ENCODE measurements around the gene TSPAN33.
A peak's percentile ranks its signal among the peaks of the same experiment; 100 is the strongest.

The TSPAN33 gene

DNA sequence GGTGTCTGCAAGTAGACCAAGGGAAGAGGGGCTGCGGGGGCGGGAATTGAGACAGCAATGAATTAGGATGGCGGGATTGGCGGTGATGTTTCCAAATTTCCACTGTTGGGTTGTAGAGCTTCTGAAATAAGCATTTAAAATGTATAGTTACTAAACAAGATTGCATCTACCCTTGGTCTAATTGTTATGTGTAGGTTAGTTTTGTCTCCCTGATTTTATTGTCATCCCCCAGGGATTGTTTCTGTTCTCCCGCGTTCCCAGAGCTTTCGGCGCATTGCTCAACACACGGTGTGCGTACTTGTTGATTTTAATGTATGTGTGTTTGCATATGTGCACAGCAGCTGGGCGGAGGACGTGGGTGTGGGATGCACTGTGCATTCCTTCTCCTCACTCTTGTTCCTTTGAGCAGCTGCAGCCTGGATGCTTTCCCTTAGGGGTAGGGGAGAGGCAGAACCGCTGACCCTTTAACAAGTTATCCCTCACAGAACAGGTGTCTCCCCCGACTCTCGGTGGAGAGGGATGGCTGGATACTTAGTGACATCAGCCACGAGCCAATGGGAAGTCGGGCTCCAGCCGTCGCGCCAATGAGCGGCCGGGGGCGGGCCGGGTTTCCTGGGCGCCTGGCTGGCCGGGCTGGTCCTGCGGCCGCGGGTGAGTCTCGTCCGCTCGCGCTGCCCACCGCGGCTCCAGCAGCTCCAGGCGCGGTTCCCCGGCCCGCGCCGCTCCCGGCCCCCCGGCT, at the start of gene TSPAN33:
TSS of gene TSPAN33 (plus strand) at position 613 of the 739 bp plus-strand sequence. CDS start 274 bp downstream, outside the sequence.
- DNase-seq (ENCODE audit: low spot score) = no peak
- Histone ChIP-seq H3K4me3 (peak within 1 kb of the TSS; percentile 75), H3K27ac (peak within 1 kb of the TSS in 1 of 2 donors; percentile 16)
- TF ChIP-seq CTCF (IDR thresholded peaks at IDR 0.05) = no peak

DNA sequence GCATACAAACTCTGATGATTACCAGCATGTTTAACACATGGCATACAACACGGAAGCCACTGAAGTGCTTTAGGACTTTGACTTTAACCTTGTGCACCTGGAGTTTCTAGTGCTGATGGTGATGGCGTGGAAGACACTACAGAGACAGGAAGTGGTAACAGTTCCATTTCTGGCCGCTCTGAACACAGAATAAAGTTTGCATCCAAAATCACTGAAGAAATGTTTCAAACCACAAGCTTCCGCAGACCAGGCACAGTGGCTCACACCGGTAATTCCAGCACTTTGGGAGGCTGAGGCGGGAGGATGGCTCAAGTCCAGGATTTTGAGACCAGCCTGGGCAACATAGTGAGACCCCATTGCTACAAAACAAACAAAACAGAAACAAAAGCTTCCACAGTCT, 49.2 kb upstream of the TSPAN33 start:
- H3K27ac ChIP-seq = no peak overlapping the region
- no peak overlapping the region for H3K4me3 ChIP-seq
- TF ChIP-seq CTCF (IDR thresholded peaks at IDR 0.05) = no peak
- DNase-seq (ENCODE audit: low spot score) = no peak

DNA sequence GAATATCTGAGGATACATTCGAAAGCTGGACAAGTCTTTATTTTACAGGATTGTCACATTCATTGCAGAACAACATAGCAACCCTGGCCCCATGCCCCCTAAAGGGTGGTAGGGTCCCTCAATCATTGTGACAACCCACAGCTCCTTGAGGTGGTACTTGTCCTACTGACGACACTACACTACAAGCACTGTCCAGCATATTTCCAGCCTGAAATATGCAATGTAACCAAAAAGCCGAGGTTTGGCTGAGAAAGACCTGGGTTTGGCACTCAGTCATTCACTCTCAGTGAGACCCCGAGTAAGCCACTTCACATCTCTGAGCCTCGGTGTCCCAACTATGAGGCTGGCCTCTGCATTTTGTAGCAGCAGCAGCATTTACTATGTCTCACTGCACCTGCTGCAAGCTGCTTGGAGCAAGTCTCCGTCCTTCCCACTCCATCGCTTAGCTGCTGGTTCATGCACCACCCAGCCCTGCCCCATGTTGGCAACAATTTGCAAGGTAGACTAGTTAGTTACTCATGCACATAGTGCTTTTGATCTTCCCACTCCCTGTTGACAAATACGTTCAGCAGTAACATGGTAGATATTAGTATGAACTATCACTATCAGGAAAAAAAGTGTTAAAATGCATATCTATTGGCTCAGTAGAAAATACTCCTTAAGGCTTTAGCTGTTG, 46.0 kb upstream of the TSPAN33 start:
- Histone ChIP-seq H3K4me3 (no peak overlapping the region), H3K27ac (no peak overlapping the region)
- TF ChIP-seq CTCF (IDR thresholded peaks at IDR 0.05) = no peak
- DNase-seq (ENCODE audit: low spot score) = no peak

- TF ChIP-seq CTCF (IDR thresholded peaks at IDR 0.05) = no peak
- Histone ChIP-seq H3K4me3 (no peak overlapping the region), H3K27ac (no peak overlapping the region)
- DNase-seq (ENCODE audit: low spot score) = no peak
These were observed 43.7 kb upstream of the TSPAN33 start for GRCh38 chr7:129100827-129101166.

- Histone ChIP-seq H3K27ac (no peak overlapping the region), H3K4me3 (no peak overlapping the region)
- TF ChIP-seq CTCF (IDR thresholded peaks at IDR 0.05) = no peak
- DNase-seq (ENCODE audit: low spot score) = no peak
These were observed 42.8 kb upstream of the TSPAN33 start for GRCh38 chr7:129101746-129102145.

- TF ChIP-seq CTCF (IDR thresholded peaks at IDR 0.05) = no peak
- H3K27ac ChIP-seq = no peak overlapping the region
- no peak for DNase-seq (ENCODE audit: low spot score)
- no peak overlapping the region for H3K4me3 ChIP-seq
These were observed 40.8 kb upstream of the TSPAN33 start for GRCh38 chr7:129103561-129104324.

Measured in coronary artery (tissue), 2 donors.